ENCODE results near the gene UCKL1.

Gene UCKL1

GRCh38 chr20:63945031-63945658, 11.1 kb downstream of the UCKL1 start:
- H3K27ac ChIP-seq (ENCODE audit: low read length): no peak overlapping the region
- H3K4me2 ChIP-seq (ENCODE audit: low read depth, low read length): no peak overlapping the region
- no peak for DNase-seq
- peaks cover 3% of the 10 kb centered on the region; the same call in 1 of the 2 replicates for H3K4me1 ChIP-seq (ENCODE audit: low read length)
- H4K20me1 ChIP-seq (ENCODE audit: insufficient read depth, low read length): peaks cover 16% of the 10 kb centered on the region; the same call in 1 of the 2 replicates
- H2AFZ ChIP-seq (ENCODE audit: low read length): no peak overlapping the region
- H3K4me3 ChIP-seq (ENCODE audit: low read length): no peak overlapping the region
- H3F3A ChIP-seq (ENCODE audit: insufficient read depth, low read length): peaks cover 5% of the 10 kb centered on the region
- no peaks in the 10 kb centered on the region for H3K9me2 ChIP-seq (replicated peaks; ENCODE audit: insufficient read depth, low read length)
- H3K36me3 ChIP-seq (replicated peaks; ENCODE audit: insufficient read depth, low read length): no peaks in the 10 kb centered on the region; the same call in 1 of the 2 replicates
- TF ChIP-seq EZH2 (optimal IDR thresholded peaks at IDR 0.05; ENCODE audit: low read depth, low read length) (no peak), CTCF (IDR thresholded peaks at IDR 0.05; ENCODE audit: low read length) (no peak), EZH2phosphoT487 (IDR thresholded peaks at IDR 0.05; ENCODE audit: low read length) (no peak)
- peaks cover 56% of the 10 kb centered on the region for H3K79me2 ChIP-seq (ENCODE audit: low read length)
- no peaks in the 10 kb centered on the region for H3K27me3 ChIP-seq (replicated peaks; ENCODE audit: insufficient read depth, low read length)
- no peaks in the 10 kb centered on the region for H3K9me3 ChIP-seq (replicated peaks; ENCODE audit: insufficient read depth, low read length)
- H3K9ac ChIP-seq (ENCODE audit: low read length): no peak overlapping the region

DNA sequence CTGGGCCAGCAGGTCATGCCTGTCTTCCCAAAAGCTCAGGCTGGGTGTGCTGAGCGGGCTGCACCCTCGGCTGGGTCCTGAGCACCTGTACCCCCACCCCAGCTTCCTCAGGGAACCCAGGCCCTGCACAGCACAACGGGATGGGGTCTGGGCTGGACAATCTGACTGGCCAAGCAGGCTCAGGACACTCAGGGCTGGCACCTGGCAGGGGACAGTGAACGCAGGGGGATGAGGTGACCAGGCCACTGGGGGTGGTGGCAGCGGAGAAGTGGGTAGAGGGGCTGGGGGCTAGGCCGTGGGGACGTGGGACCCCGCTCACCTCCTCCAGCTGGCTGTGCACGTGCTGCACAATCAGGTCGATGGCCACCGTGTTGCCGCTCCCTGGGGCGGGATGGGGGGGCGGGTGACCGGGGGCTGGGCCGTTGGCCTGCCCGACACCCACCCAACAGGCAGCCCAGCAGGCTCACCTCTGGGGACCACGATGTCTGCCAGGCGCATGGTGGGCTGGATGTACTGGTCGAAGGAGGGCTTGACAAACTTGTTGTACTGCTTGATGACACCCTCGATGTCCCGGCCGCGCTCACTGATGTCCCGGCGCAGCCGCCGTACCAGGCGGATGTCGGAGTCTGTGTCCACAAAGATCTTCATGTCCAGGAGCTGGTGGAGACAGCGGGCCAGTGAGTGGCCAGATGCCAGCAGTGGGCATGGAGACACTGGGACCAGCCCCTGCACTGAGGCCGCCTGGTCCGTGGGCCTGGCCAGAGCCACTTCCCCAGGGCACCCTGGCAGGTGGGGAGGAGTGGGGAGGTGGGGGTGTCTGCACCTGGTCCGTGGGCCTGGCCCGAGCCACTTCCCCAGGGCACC, 11.9 kb downstream of the UCKL1 start:
- H2AFZ ChIP-seq (ENCODE audit: low read length): no peak overlapping the region
- no peaks in the 10 kb centered on the region for H3K27me3 ChIP-seq (replicated peaks; ENCODE audit: insufficient read depth, low read length)
- no peak for DNase-seq
- H3K4me3 ChIP-seq (ENCODE audit: low read length): no peak overlapping the region
- no peak overlapping the region for H3K27ac ChIP-seq (ENCODE audit: low read length)
- no peak overlapping the region for H3K4me2 ChIP-seq (ENCODE audit: low read depth, low read length)
- H3K4me1 ChIP-seq (ENCODE audit: low read length): peaks cover 3% of the 10 kb centered on the region; the same call in 1 of the 2 replicates
- TF ChIP-seq CTCF (IDR thresholded peaks at IDR 0.05; ENCODE audit: low read length): no peak
- no peak for TF ChIP-seq EZH2phosphoT487 (IDR thresholded peaks at IDR 0.05; ENCODE audit: low read length)
- no peak for TF ChIP-seq EZH2 (optimal IDR thresholded peaks at IDR 0.05; ENCODE audit: low read depth, low read length)
- H3K79me2 ChIP-seq (ENCODE audit: low read length): peaks cover 47% of the 10 kb centered on the region
- no peaks in the 10 kb centered on the region for H3K9me3 ChIP-seq (replicated peaks; ENCODE audit: insufficient read depth, low read length)
- H4K20me1 ChIP-seq (ENCODE audit: insufficient read depth, low read length): peaks cover 10% of the 10 kb centered on the region; the same call in 1 of the 2 replicates
- no peak overlapping the region for H3K9ac ChIP-seq (ENCODE audit: low read length)
- no peaks in the 10 kb centered on the region; the same call in 1 of the 2 replicates for H3K36me3 ChIP-seq (replicated peaks; ENCODE audit: insufficient read depth, low read length)
- H3K9me2 ChIP-seq (replicated peaks; ENCODE audit: insufficient read depth, low read length): no peaks in the 10 kb centered on the region
- peaks cover 5% of the 10 kb centered on the region for H3F3A ChIP-seq (ENCODE audit: insufficient read depth, low read length)

DNA sequence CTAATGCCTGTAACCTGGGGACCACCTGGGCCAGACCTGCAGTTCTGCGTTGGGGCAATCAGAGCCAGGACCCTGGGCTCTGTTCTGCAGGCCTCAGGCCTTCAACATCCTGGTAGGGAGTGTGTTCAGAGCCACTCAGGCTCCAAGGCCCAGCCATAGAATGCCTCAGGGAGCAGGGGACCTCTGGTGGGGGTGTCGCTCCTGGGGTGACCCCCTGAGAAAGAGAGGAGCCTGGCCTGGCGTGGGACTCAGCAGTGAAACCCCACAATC, 12.5 kb downstream of the UCKL1 start:
- H3K9me3 ChIP-seq (replicated peaks; ENCODE audit: insufficient read depth, low read length): no peaks in the 10 kb centered on the region
- peaks cover 2% of the 10 kb centered on the region; the same call in 1 of the 2 replicates for H3K4me1 ChIP-seq (ENCODE audit: low read length)
- H3K36me3 ChIP-seq (replicated peaks; ENCODE audit: insufficient read depth, low read length): no peaks in the 10 kb centered on the region; the same call in 1 of the 2 replicates
- no peak for DNase-seq
- no peak overlapping the region for H3K9ac ChIP-seq (ENCODE audit: low read length)
- no peak overlapping the region for H3K4me2 ChIP-seq (ENCODE audit: low read depth, low read length)
- no peak for TF ChIP-seq EZH2phosphoT487 (IDR thresholded peaks at IDR 0.05; ENCODE audit: low read length)
- TF ChIP-seq EZH2 (optimal IDR thresholded peaks at IDR 0.05; ENCODE audit: low read depth, low read length): no peak
- no peak for TF ChIP-seq CTCF (IDR thresholded peaks at IDR 0.05; ENCODE audit: low read length)
- H3K9me2 ChIP-seq (replicated peaks; ENCODE audit: insufficient read depth, low read length): no peaks in the 10 kb centered on the region
- no peak overlapping the region for H3K4me3 ChIP-seq (ENCODE audit: low read length)
- H3K27ac ChIP-seq (ENCODE audit: low read length): no peak overlapping the region
- peaks cover 2% of the 10 kb centered on the region for H3F3A ChIP-seq (ENCODE audit: insufficient read depth, low read length)
- H2AFZ ChIP-seq (ENCODE audit: low read length): no peak overlapping the region
- no peaks in the 10 kb centered on the region for H3K27me3 ChIP-seq (replicated peaks; ENCODE audit: insufficient read depth, low read length)
- peaks cover 45% of the 10 kb centered on the region for H3K79me2 ChIP-seq (ENCODE audit: low read length)
- H4K20me1 ChIP-seq (ENCODE audit: insufficient read depth, low read length): peaks cover 10% of the 10 kb centered on the region; the same call in 1 of the 2 replicates
